ENCODE measurements around the gene AP2B1. TPM values are rescaled to one million over a fixed set of nuclear protein-coding genes. Genes with fewer than 3 reads are reported as not detected.

Gene AP2B1
- total and polyA plus RNA-seq, 3 experiments from 2014 or later: 67.9 to 178 (median 163) TPM

DNA sequence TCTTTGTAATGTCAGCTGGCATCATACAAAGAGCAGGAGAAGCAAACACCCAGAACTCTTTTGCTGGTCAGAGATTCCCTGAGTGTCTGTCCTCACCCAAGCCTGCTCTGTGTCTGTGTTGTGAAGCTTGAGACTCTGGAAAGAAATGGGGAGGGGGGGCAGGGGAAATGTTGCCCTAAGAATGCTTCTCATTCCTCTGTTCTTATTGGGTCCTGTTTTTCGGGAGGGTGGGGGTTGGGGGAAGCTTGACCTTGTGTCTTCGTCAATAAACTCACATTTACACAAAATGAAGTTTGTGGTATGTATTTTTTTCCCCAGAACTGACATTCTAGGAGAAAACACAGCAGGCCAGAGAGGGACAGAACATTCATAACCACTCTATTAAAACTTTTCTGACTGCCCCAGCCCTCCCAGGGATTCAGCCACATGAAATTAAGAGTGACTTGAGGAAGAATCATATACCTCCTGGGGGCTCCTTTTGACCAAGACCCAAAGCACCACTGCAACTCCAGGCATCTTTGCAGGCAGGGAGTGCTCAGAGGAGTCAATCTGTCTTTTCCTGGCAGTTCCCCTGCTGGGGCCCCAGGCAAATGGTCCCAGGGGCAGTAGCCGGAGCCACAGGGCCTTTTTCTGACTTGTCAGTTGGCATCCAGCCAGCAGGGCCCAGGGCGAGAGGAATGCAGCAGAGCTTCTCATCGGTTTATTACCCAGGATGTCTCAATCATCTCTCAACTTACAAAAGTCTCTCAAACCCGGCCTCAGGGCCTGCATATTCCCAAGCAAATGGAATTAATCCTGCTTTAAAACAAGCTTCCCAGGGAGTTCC lies 139.2 kb downstream of the AP2B1 start:
- Mint-ChIP-seq H3K27me3 (peaks cover 0 to 2% of the 10 kb centered on the region in 2 donors), H3K4me1 (peaks cover 12 to 19% (median 16%) of the 10 kb centered on the region in 3 donors), H3K36me3 (peaks cover 21 to 70% (median 30%) of the 10 kb centered on the region in 3 donors), H3K27ac (no peak overlapping the region), H3K4me3 (no peak overlapping the region), H3K9me3 (peaks cover 0 to 1% (median 0%) of the 10 kb centered on the region in 5 donors)
- H3K4me1 ChIP-seq (ENCODE audit: insufficient read depth, low read length): peaks cover 8% of the 10 kb centered on the region
- ChIA-PET CTCF (interaction anchor here (1.1 kb wide), 1 partner anchor 22 kb away, joined by 4 read pairs; no protein-coding TSS in a partner anchor), POLR2A (no interaction called here)
- no peak for DNase-seq
- no peaks in the 10 kb centered on the region for H3K27me3 ChIP-seq (ENCODE audit: insufficient read depth, low read length, poor library complexity, severe bottlenecking)
- no peak overlapping the region for H3K4me3 ChIP-seq (ENCODE audit: low read length)
- H3K27ac ChIP-seq (ENCODE audit: low read depth, low read length): no peak overlapping the region
- H3K36me3 ChIP-seq (ENCODE audit: insufficient read depth, low read length): peaks cover 27% of the 10 kb centered on the region
- no peaks in the 10 kb centered on the region for H3K9me3 ChIP-seq (ENCODE audit: low read length)

DNA sequence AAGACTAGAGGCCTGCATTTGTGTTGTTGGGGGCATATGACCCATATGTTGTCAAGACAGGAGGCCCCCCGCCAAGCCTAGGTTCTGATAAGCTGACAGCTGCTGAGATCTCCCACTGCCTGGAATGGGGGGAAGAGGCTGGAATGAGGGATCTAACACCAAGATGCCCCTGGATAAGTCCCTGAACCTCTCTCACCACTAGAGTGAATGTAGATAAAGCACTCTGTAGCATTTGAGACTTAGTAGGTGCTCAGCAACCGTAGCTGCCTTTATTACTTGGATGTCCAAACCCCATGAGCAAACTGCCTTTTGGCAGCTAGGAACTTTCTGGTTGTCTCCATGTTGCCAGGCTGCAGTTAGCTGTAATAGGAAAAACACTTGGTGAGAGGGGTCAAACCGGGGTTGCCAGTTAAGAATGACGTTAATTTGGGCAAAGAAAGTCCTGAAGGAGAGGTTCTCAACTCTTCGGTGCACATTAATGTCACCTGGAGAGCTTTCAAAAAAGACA lies 139.9 kb downstream of the AP2B1 start:
- H3K27me3 ChIP-seq (ENCODE audit: insufficient read depth, low read length, poor library complexity, severe bottlenecking): no peaks in the 10 kb centered on the region
- H3K27me3 Mint-ChIP-seq: peaks cover 0 to 2% of the 10 kb centered on the region in 2 donors
- H3K27ac ChIP-seq (ENCODE audit: low read depth, low read length): no peak overlapping the region
- H3K9me3 ChIP-seq (ENCODE audit: low read length): no peaks in the 10 kb centered on the region
- H3K4me3 ChIP-seq (ENCODE audit: low read length): no peak overlapping the region
- ChIA-PET POLR2A (no interaction called here), CTCF (interaction anchor here (1.1 kb wide), 2 partner anchors 21 to 37 kb away, joined by 3 to 4 read pairs; no protein-coding TSS in a partner anchor)
- peaks cover 0 to 1% (median 0%) of the 10 kb centered on the region in 5 donors for H3K9me3 Mint-ChIP-seq
- H3K4me3 Mint-ChIP-seq: no peak overlapping the region
- no peak for DNase-seq
- H3K36me3 Mint-ChIP-seq: peaks cover 21 to 65% (median 26%) of the 10 kb centered on the region in 3 donors
- peaks cover 27% of the 10 kb centered on the region for H3K36me3 ChIP-seq (ENCODE audit: insufficient read depth, low read length)
- H3K4me1 Mint-ChIP-seq: peaks cover 12 to 20% (median 17%) of the 10 kb centered on the region in 3 donors
- H3K4me1 ChIP-seq (ENCODE audit: insufficient read depth, low read length): peaks cover 8% of the 10 kb centered on the region
- H3K27ac Mint-ChIP-seq: peak overlapping the region in 1 of 8 donors; percentile 39

GRCh38 chr17:35727635-35728034 lies 140.5 kb downstream of the AP2B1 start:
- CTCF ChIA-PET: interaction anchor here (1.1 kb wide), 2 partner anchors 21 to 37 kb away, joined by 3 to 4 read pairs; no protein-coding TSS in a partner anchor
- peak overlapping the region in 1 of 8 donors; percentile 39 for H3K27ac Mint-ChIP-seq
- H3K4me1 Mint-ChIP-seq: peaks cover 12 to 24% (median 17%) of the 10 kb centered on the region in 3 donors
- no peak for DNase-seq
- POLR2A ChIA-PET: no interaction called here
- H3K9me3 Mint-ChIP-seq: peaks cover 0 to 1% (median 0%) of the 10 kb centered on the region in 5 donors
- peaks cover 0 to 2% of the 10 kb centered on the region in 2 donors for H3K27me3 Mint-ChIP-seq
- H3K36me3 ChIP-seq (ENCODE audit: insufficient read depth, low read length): peaks cover 27% of the 10 kb centered on the region
- no peak overlapping the region for H3K4me3 Mint-ChIP-seq
- peaks cover 20 to 59% (median 26%) of the 10 kb centered on the region in 3 donors for H3K36me3 Mint-ChIP-seq
- no peaks in the 10 kb centered on the region for H3K27me3 ChIP-seq (ENCODE audit: insufficient read depth, low read length, poor library complexity, severe bottlenecking)
- no peaks in the 10 kb centered on the region for H3K9me3 ChIP-seq (ENCODE audit: low read length)
- H3K27ac ChIP-seq (ENCODE audit: low read depth, low read length): no peak overlapping the region
- H3K4me3 ChIP-seq (ENCODE audit: low read length): no peak overlapping the region
- peaks cover 8% of the 10 kb centered on the region for H3K4me1 ChIP-seq (ENCODE audit: insufficient read depth, low read length)

GRCh38 chr17:35728551-35728950 lies 141.4 kb downstream of the AP2B1 start:
- Mint-ChIP-seq H3K4me1 (peaks cover 12 to 24% (median 19%) of the 10 kb centered on the region in 3 donors), H3K27ac (no peak overlapping the region), H3K36me3 (peaks cover 15 to 50% (median 26%) of the 10 kb centered on the region in 3 donors), H3K27me3 (peaks cover 0 to 2% of the 10 kb centered on the region in 2 donors), H3K9me3 (peaks cover 0 to 1% (median 0%) of the 10 kb centered on the region in 5 donors), H3K4me3 (no peak overlapping the region)
- H3K4me1 ChIP-seq (ENCODE audit: insufficient read depth, low read length): peaks cover 8% of the 10 kb centered on the region
- H3K9me3 ChIP-seq (ENCODE audit: low read length): no peaks in the 10 kb centered on the region
- CTCF ChIA-PET: interaction anchor here (0.6 to 1.9 kb wide), 2 partner anchors 19 to 418 kb away, joined by 4 to 7 read pairs; no protein-coding TSS in a partner anchor
- H3K4me3 ChIP-seq (ENCODE audit: low read length): no peak overlapping the region
- no peak overlapping the region for H3K27ac ChIP-seq (ENCODE audit: low read depth, low read length)
- POLR2A ChIA-PET: no interaction called here
- DNase-seq: no peak
- no peaks in the 10 kb centered on the region for H3K27me3 ChIP-seq (ENCODE audit: insufficient read depth, low read length, poor library complexity, severe bottlenecking)
- peaks cover 24% of the 10 kb centered on the region for H3K36me3 ChIP-seq (ENCODE audit: insufficient read depth, low read length)

GRCh38 chr17:35729405-35729833 lies 142.3 kb downstream of the AP2B1 start:
- H3K4me1 Mint-ChIP-seq: peaks cover 12 to 24% (median 19%) of the 10 kb centered on the region in 3 donors
- peaks cover 16% of the 10 kb centered on the region for H3K36me3 ChIP-seq (ENCODE audit: insufficient read depth, low read length)
- peaks cover 0 to 2% of the 10 kb centered on the region in 2 donors for H3K27me3 Mint-ChIP-seq
- no peak for DNase-seq
- peak overlapping the region in 4 of 7 donors; percentile 12 to 60 (median 44) for H3K4me3 Mint-ChIP-seq
- no peak overlapping the region for H3K4me3 ChIP-seq (ENCODE audit: low read length)
- H3K9me3 ChIP-seq (ENCODE audit: low read length): no peaks in the 10 kb centered on the region
- ChIA-PET POLR2A (interaction anchor here (0.5 kb wide), 1 partner anchor 32 kb away, joined by 4 read pairs; no protein-coding TSS in a partner anchor), CTCF (interaction anchor here (1.9 kb wide), 1 partner anchor 18 kb away, joined by 7 read pairs; no protein-coding TSS in a partner anchor)
- peak overlapping the region in 1 of 8 donors; percentile 71 for H3K27ac Mint-ChIP-seq
- no peaks in the 10 kb centered on the region for H3K27me3 ChIP-seq (ENCODE audit: insufficient read depth, low read length, poor library complexity, severe bottlenecking)
- peaks cover 8% of the 10 kb centered on the region for H3K4me1 ChIP-seq (ENCODE audit: insufficient read depth, low read length)
- no peaks in the 10 kb centered on the region for H3K9me3 Mint-ChIP-seq
- H3K27ac ChIP-seq (ENCODE audit: low read depth, low read length): no peak overlapping the region
- H3K36me3 Mint-ChIP-seq: peaks cover 12 to 41% (median 19%) of the 10 kb centered on the region in 3 donors

DNA sequence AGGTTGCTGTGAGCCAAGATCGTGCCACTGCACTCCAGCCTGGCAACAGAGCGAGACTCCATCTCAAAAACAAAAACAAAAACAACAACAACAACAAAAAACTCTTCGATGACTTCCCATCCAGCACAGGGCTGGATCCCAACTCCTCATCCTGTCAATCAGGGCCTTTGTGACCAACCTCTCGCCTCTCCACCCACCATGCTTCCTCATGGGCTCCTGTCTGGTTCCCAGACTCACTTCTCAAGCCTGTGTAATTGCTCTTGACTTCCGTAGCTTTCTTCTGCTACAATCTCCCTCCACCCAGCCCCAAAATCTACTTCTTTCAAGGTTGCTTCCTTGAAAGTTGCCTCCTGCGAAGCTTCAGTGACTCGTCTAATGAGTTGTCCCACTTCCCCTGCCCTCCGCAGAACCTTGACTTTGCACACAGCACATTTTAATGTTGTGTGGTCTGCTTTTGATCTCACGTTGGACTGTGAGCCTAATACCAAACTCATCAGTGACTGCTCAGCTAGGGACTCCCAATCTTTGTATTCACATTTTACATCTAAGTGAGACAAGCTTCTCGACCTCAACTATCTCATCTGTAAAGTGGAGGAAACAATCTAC lies 143.4 kb downstream of the AP2B1 start:
- H3K27ac Mint-ChIP-seq: no peak overlapping the region
- H3K36me3 ChIP-seq (ENCODE audit: insufficient read depth, low read length): peaks cover 5% of the 10 kb centered on the region
- no peak for DNase-seq
- H3K4me3 Mint-ChIP-seq: peak overlapping the region; percentile 55 to 82 (median 68)
- H3K36me3 Mint-ChIP-seq: peaks cover 4 to 31% (median 9%) of the 10 kb centered on the region in 3 donors
- CTCF ChIA-PET: interaction anchor here (1.3 to 1.9 kb wide), 2 partner anchors 17 kb away, joined by 5 to 7 read pairs; no protein-coding TSS in a partner anchor
- no peaks in the 10 kb centered on the region for H3K27me3 ChIP-seq (ENCODE audit: insufficient read depth, low read length, poor library complexity, severe bottlenecking)
- H3K27me3 Mint-ChIP-seq: peaks cover 0 to 2% of the 10 kb centered on the region in 2 donors
- peaks cover 8% of the 10 kb centered on the region for H3K4me1 ChIP-seq (ENCODE audit: insufficient read depth, low read length)
- no peak overlapping the region for H3K27ac ChIP-seq (ENCODE audit: low read depth, low read length)
- H3K9me3 Mint-ChIP-seq: no peaks in the 10 kb centered on the region
- H3K9me3 ChIP-seq (ENCODE audit: low read length): no peaks in the 10 kb centered on the region
- peaks cover 12 to 24% (median 19%) of the 10 kb centered on the region in 3 donors for H3K4me1 Mint-ChIP-seq
- POLR2A ChIA-PET: no interaction called here
- H3K4me3 ChIP-seq (ENCODE audit: low read length): no peak overlapping the region

- peak within 1 kb of the TSS; percentile 46 for H3K4me3 ChIP-seq (ENCODE audit: low read length)
- Mint-ChIP-seq H3K27ac (peak within 1 kb of the TSS in 3 of 8 donors; percentile 68 to 79 (median 71)), H3K9me3 (no peaks in the 10 kb centered on the region), H3K4me3 (peak within 1 kb of the TSS; percentile 57 to 82 (median 78)), H3K36me3 (peaks cover 0 to 23% (median 7%) of the 10 kb centered on the region in 3 donors), H3K4me1 (peaks cover 12 to 24% (median 19%) of the 10 kb centered on the region in 3 donors), H3K27me3 (peaks cover 0 to 2% of the 10 kb centered on the region in 2 donors)
- no peak within 1 kb of the TSS for H3K27ac ChIP-seq (ENCODE audit: low read depth, low read length)
- no peaks in the 10 kb centered on the region for H3K27me3 ChIP-seq (ENCODE audit: insufficient read depth, low read length, poor library complexity, severe bottlenecking)
- H3K36me3 ChIP-seq (ENCODE audit: insufficient read depth, low read length): no peaks in the 10 kb centered on the region
- no peaks in the 10 kb centered on the region for H3K9me3 ChIP-seq (ENCODE audit: low read length)
- peaks cover 8% of the 10 kb centered on the region for H3K4me1 ChIP-seq (ENCODE audit: insufficient read depth, low read length)
- peak in 3 of 5 donors; percentile 20 to 37 (median 31) for DNase-seq
- CTCF ChIA-PET: interaction anchor here (1.2 to 1.3 kb wide), 2 partner anchors 16 to 32 kb away, joined by 3 to 5 read pairs; no protein-coding TSS in a partner anchor
- POLR2A ChIA-PET: no interaction called here
Observed at GRCh38 chr17:35731239-35731916, 144.3 kb downstream of the AP2B1 start, which contains the start of gene RASL10B. Gene RASL10B, plus strand, starts transcription at chr17:35731639. Its CDS starts 3,546 bp downstream, at chr17:35735185.
